Testis (tissue), 3 donors: Measurements from ENCODE around the gene ZNF385A. TPM values are rescaled to one million over a fixed set of nuclear protein-coding genes. Genes with fewer than 3 reads are reported as not detected.

ENCODE experiments used
- DNase-seq: peaks from one replicate; pipeline ENCODE4 v3.0.0-alpha.2; 2019
- H3K27ac ChIP-seq, 2 donors: fragments of 200-600 bp; sonication (generic); one replicate each; pipeline ENCODE4 v1.5.1; 2019
- H3K27me3 ChIP-seq: fragments of 200-600 bp; sonication (generic); one replicate; pipeline ENCODE4 v1.5.1; 2019
- H3K36me3 ChIP-seq: fragments of 200-600 bp; sonication (generic); one replicate; pipeline ENCODE4 v1.5.1; 2017; ENCODE audit warnings: low read depth; ENCODE audit errors: missing control alignments
- H3K4me1 ChIP-seq: fragments of 200-600 bp; sonication (generic); one replicate; pipeline ENCODE4 v1.5.1; 2019
- H3K4me3 ChIP-seq, 2 donors: fragments of 200-600 bp; sonication (generic); one replicate each; pipeline ENCODE4 v1.5.1; 2017 to 2019
- H3K9me3 ChIP-seq: fragments of 200-600 bp; sonication (generic); one replicate; pipeline ENCODE4 v1.5.1; 2017
- POLR2A ChIP-seq: fragments of 450-650 bp; IDR thresholded peaks from one replicate; pipeline ENCODE4 v1.6.1; 2017; ENCODE audit warnings: antibody characterized with exemption, mild to moderate bottlenecking, moderate library complexity
- WGBS, 2 donors: methylation state at CpG; one replicate each; pipeline ENCODE4 v1.1.5; 2018; 5-methylcytosine and 5-hydroxymethylcytosine counted together
- intact Hi-C: fragments of 100-400 bp; cut with DNase I; formaldehyde crosslinking; loops from one replicate; pipeline ENCODE4 v1.15.1; 2023; ENCODE audit warnings: low total_unique reads
- polyA plus RNA-seq: library from polyadenylated mRNA; stranded (reverse); fragments of 350-450 nt; fragmentation: Illumina TruSeq; extraction: RNeasy Lipid Tissue Mini Kit (QIAGEN cat#74804); gene quantifications from one replicate; pipeline ENCODE4 v1.2.3, GENCODE V29; 2014; ENCODE audit warnings: low read depth, low replicate concordance; ENCODE audit not compliant: insufficient read depth
- total RNA-seq, 2 donors: library from RNA; depleted of rRNA; stranded (reverse); fragments of >200 nt; gene quantifications; one replicate each; pipeline ENCODE4 v1.2.3, GENCODE V29; 2016
- TF ChIP-seq, protein P1 (sequence below), 3 experiments: fragments of 450-650 bp in 2 of 3; fragments of 200-600 bp in 1 of 3; sonication (generic) in 1 of 3; IDR thresholded peaks; one replicate each; pipeline ENCODE4 v1.5.1; 2016 to 2019; ENCODE audit warnings: antibody characterized with exemption in 3 of 3, mild to moderate bottlenecking in 2 of 3, moderate library complexity in 1 of 3

Gene ZNF385A
- total and polyA plus RNA-seq, 3 donors from 2014 or later: 3.5 to 10.9 (median 5.6) TPM

DNA sequence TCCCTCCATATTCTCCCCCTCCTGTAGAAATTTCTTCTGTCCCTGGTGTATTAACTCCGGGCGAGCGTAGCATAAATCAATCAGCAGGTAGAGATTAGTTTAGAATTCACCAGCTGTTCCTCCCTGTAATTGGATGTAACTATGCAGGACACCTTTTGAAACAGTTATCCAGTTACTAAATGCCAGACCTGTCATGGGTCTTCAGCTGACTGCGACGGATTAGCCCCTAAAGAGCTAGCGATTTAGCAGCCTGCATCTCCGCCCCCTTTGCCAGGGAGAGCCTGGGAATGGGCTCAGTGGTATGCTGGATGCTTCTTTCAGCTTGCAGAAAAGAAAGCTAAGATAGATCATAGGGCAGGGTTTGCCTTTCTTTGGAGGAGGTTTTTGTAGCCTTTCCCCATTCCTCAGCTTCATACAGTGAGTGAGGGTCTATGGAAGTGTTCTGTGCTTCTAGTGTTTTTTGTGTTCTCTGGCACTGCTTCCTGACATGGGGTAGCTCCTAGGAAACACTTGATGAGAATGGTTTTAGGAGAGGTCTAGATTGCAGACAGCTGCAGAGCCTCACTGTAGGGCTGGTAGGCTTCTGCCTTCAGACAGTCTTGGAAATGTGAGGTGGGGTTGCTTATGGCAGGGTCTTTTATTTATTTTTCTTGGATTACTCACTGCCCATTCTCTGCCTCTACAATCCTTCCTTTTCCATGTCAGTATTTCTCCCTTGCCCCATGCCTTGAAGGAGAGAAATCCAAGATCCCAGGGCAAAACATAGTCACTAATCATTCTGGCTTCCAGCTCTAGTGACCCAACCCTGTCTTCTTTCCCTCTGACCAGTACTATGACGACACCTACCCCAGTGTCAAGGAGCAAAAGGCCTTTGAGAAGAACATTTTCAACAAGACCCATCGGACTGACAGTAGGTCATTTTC is 42.9 kb downstream of the ZNF385A start:
- Histone ChIP-seq H3K27me3 (no peaks in the 10 kb centered on the region), H3K9me3 (no peaks in the 10 kb centered on the region), H3K4me3 (no peak overlapping the region), H3K36me3 (no peaks in the 10 kb centered on the region), H3K4me1 (peaks cover 30% of the 10 kb centered on the region), H3K27ac (no peak overlapping the region)
- WGBS, 2 donors: 81 to 94% methylated on average over 9 of the region's 9 CpGs
- DNase-seq: no peak
- intact Hi-C loops: no loop called here
- no peak for TF ChIP-seq POLR2A
- TF ChIP-seq, protein P1, sequence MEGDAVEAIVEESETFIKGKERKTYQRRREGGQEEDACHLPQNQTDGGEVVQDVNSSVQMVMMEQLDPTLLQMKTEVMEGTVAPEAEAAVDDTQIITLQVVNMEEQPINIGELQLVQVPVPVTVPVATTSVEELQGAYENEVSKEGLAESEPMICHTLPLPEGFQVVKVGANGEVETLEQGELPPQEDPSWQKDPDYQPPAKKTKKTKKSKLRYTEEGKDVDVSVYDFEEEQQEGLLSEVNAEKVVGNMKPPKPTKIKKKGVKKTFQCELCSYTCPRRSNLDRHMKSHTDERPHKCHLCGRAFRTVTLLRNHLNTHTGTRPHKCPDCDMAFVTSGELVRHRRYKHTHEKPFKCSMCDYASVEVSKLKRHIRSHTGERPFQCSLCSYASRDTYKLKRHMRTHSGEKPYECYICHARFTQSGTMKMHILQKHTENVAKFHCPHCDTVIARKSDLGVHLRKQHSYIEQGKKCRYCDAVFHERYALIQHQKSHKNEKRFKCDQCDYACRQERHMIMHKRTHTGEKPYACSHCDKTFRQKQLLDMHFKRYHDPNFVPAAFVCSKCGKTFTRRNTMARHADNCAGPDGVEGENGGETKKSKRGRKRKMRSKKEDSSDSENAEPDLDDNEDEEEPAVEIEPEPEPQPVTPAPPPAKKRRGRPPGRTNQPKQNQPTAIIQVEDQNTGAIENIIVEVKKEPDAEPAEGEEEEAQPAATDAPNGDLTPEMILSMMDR (IDR thresholded peaks at IDR 0.05): no peak

DNA sequence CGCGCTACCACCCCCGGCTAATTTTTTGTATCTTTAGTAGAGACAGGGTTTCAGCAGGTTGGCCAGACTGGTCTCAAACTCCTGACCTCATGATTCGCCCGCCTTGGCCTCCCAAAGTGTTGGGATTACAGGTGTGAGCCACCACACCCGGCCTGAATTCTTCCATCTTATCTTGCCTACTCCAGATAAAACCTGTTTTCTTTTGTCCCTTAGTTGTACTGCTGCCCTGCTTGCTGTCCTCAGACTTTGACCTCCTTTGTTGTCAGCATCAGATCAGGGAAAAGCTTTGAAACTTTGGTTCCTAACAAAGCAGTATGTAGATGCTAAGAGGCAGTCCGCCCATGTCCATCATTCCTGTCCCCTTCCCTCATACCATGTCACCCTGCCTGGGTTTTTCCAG is 43.7 kb downstream of the ZNF385A start:
- DNase-seq: no peak
- no peaks in the 10 kb centered on the region for H3K9me3 ChIP-seq
- intact Hi-C loops: no loop called here
- no peaks in the 10 kb centered on the region for H3K36me3 ChIP-seq
- peaks cover 36% of the 10 kb centered on the region for H3K4me1 ChIP-seq
- no peak overlapping the region for H3K4me3 ChIP-seq
- no peak overlapping the region for H3K27ac ChIP-seq
- H3K27me3 ChIP-seq: no peaks in the 10 kb centered on the region
- TF ChIP-seq, protein P1 (IDR thresholded peaks at IDR 0.05): no peak
- no peak for TF ChIP-seq POLR2A
- 68 to 78% methylated on average over 7 of the region's 7 CpGs for WGBS, 2 donors

DNA sequence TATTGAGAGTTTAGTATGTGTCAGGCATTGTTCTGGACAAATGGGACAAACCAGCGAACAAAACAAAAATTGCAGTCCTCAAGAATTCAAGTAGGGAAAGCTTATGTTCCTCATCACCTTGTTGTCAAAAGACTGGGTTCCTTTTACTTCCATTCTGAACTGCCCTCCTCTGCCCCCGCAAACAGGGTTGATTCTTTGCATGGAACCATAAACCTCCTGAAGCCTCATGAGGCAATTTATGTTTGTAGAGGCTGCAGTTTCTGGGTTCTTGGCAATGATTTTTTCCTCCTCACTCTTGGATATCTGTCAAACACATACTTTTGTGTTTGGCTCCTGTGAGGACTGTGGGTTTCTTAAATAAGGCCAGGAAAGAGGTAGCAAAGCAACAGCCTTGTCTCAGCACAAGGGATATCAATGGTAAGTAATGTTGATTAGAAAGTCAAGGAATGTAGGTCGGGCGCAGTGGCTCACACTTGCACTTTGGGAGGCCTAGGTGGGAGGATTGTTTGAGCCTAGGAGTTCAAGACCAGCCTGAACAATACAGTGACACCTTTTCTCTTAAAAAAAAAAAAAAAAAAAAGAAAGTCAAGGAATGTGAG is 45.7 kb downstream of the ZNF385A start:
- no peak for DNase-seq
- Histone ChIP-seq H3K36me3 (no peaks in the 10 kb centered on the region), H3K4me3 (no peak overlapping the region), H3K27me3 (no peaks in the 10 kb centered on the region), H3K9me3 (no peaks in the 10 kb centered on the region), H3K27ac (peak overlapping the region in 1 of 2 donors; percentile 50), H3K4me1 (peaks cover 42% of the 10 kb centered on the region)
- WGBS, 2 donors: 59 to 74% methylated on average over 4 of the region's 4 CpGs
- intact Hi-C loops: no loop called here
- no peak for TF ChIP-seq POLR2A
- TF ChIP-seq, protein P1 (IDR thresholded peaks at IDR 0.05): no peak

DNA sequence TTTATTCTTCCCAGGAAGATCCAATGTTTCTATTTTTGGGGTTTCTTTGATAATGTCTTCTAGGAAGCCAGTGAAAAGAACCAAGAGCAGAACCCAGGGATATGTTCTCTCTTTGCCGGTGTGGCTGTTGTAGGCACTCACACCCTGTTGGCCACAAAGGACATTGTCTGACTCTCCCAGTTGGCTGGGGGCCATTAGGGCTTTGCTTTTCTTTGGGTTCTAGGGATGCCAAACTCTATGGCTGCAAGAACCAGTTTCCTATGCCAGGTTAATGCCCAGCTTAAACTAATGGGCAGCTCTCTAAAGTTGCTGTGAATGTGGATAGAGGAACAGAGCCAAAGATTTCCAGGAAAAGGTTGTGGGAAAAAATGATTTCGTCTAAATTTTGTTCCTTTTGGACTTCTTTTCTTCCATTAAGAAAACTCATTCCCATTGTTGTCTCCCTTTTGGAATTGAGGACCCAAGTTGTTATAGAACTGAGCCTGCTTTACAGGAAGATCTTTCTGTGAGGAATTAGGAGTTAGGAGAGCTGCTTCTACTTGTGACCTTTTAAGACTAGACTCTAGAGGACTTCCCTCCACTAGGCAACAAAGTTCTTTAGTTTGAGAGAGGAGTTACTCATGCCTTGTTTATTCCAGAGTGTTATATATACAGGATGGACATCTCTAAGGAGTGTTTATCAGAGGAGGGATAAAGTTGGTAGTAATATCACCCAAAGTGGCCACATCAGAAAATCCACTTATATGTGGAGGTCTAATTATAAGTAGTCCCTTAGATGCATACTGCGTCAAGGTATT is 46.5 kb downstream of the ZNF385A start:
- no peak overlapping the region for H3K4me3 ChIP-seq
- peaks cover 42% of the 10 kb centered on the region for H3K4me1 ChIP-seq
- TF ChIP-seq, protein P1 (IDR thresholded peaks at IDR 0.05): no peak
- no peak for TF ChIP-seq POLR2A
- 51 to 54% methylated on average over 3 of the region's 3 CpGs for WGBS, 2 donors
- H3K36me3 ChIP-seq: no peaks in the 10 kb centered on the region
- H3K27me3 ChIP-seq: no peaks in the 10 kb centered on the region
- intact Hi-C loops: no loop called here
- peak overlapping the region; percentile 36 to 82 for H3K27ac ChIP-seq
- no peaks in the 10 kb centered on the region for H3K9me3 ChIP-seq
- no peak for DNase-seq
